Osteocyte (in vitro differentiated cells): ENCODE data around the gene SOHLH1. TPM values are rescaled to one million over a fixed set of nuclear protein-coding genes. Genes with fewer than 3 reads are reported as not detected.

Experiments used
- DNase-seq: peaks from one replicate; pipeline ENCODE4 v3.0.0; 2021; ENCODE audit warnings: mixed read lengths; ENCODE audit not compliant: unreplicated experiment; ENCODE audit errors: extremely low spot score
- H3K27ac Mint-ChIP-seq: one replicate; pipeline ENCODE4 v1.8.0; 2021; ENCODE audit warnings: mild to moderate bottlenecking, mixed read lengths; ENCODE audit not compliant: unreplicated experiment
- H3K27me3 Mint-ChIP-seq: one replicate; pipeline ENCODE4 v1.8.0; 2021; ENCODE audit warnings: mixed read lengths; ENCODE audit not compliant: unreplicated experiment
- H3K36me3 Mint-ChIP-seq: one replicate; pipeline ENCODE4 v1.8.0; 2021; ENCODE audit warnings: mixed read lengths; ENCODE audit not compliant: unreplicated experiment
- H3K4me1 Mint-ChIP-seq: one replicate; pipeline ENCODE4 v1.8.0; 2021; ENCODE audit warnings: mixed read lengths; ENCODE audit not compliant: unreplicated experiment
- H3K4me3 Mint-ChIP-seq: one replicate; pipeline ENCODE4 v1.8.0; 2021; ENCODE audit warnings: mild to moderate bottlenecking, moderate library complexity, mixed read lengths; ENCODE audit not compliant: unreplicated experiment
- H3K9me3 Mint-ChIP-seq: one replicate; pipeline ENCODE4 v1.8.0; 2021; ENCODE audit warnings: mixed read lengths; ENCODE audit not compliant: unreplicated experiment
- CTCF ChIP-seq: fragments of 200-600 bp; sonication (generic); IDR thresholded peaks from 2 replicates; pipeline ENCODE4 v1.5.0; 2021; ENCODE audit warnings: antibody characterized with exemption, mild to moderate bottlenecking, moderate library complexity
- total RNA-seq: library from RNA; stranded (reverse); gene quantifications from 2 replicates; pipeline ENCODE4 v1.2.1, GENCODE V29; 2021

The SOHLH1 gene
- total RNA-seq, 1 donor from 2014 or later, result not detected

- Mint-ChIP-seq H3K27ac (no peak overlapping the region), H3K9me3 (no peaks in the 10 kb centered on the region), H3K36me3 (no peaks in the 10 kb centered on the region), H3K4me1 (no peaks in the 10 kb centered on the region), H3K27me3 (no peaks in the 10 kb centered on the region), H3K4me3 (no peak overlapping the region)
- no peak for DNase-seq
- TF ChIP-seq CTCF, result no peak
Measured at GRCh38 chr9:135697226-135697625, 2.1 kb downstream of the SOHLH1 start.

GRCh38 chr9:135696446-135696845, 2.8 kb downstream of the SOHLH1 start:
- no peaks in the 10 kb centered on the region for H3K27me3 Mint-ChIP-seq
- H3K36me3 Mint-ChIP-seq, result no peaks in the 10 kb centered on the region
- DNase-seq, result no peak
- TF ChIP-seq CTCF, result no peak
- H3K4me3 Mint-ChIP-seq, result no peak overlapping the region
- no peaks in the 10 kb centered on the region for H3K4me1 Mint-ChIP-seq
- H3K9me3 Mint-ChIP-seq, result no peaks in the 10 kb centered on the region
- H3K27ac Mint-ChIP-seq, result no peak overlapping the region

GRCh38 chr9:135695642-135696041, 3.6 kb downstream of the SOHLH1 start:
- Mint-ChIP-seq H3K9me3 (no peaks in the 10 kb centered on the region), H3K36me3 (no peaks in the 10 kb centered on the region), H3K4me3 (no peak overlapping the region), H3K4me1 (no peaks in the 10 kb centered on the region), H3K27me3 (no peaks in the 10 kb centered on the region), H3K27ac (no peak overlapping the region)
- no peak for TF ChIP-seq CTCF
- DNase-seq, result no peak

GRCh38 chr9:135695036-135695435, 4.2 kb downstream of the SOHLH1 start:
- H3K4me1 Mint-ChIP-seq, result no peaks in the 10 kb centered on the region

GRCh38 chr9:135694414-135694813, 4.9 kb downstream of the SOHLH1 start:
- no peaks in the 10 kb centered on the region for H3K9me3 Mint-ChIP-seq
- no peak overlapping the region for H3K4me3 Mint-ChIP-seq
- no peaks in the 10 kb centered on the region for H3K27me3 Mint-ChIP-seq
- no peaks in the 10 kb centered on the region for H3K36me3 Mint-ChIP-seq
- no peak for TF ChIP-seq CTCF
- H3K27ac Mint-ChIP-seq, result no peak overlapping the region
- DNase-seq, result no peak
- no peaks in the 10 kb centered on the region for H3K4me1 Mint-ChIP-seq

More at GRCh38 chr9:135695036-135695435, 4.2 kb downstream of the SOHLH1 start:
- TF ChIP-seq CTCF, result no peak
- H3K9me3 Mint-ChIP-seq, result no peaks in the 10 kb centered on the region
- H3K4me3 Mint-ChIP-seq, result no peak overlapping the region
- H3K27me3 Mint-ChIP-seq, result no peaks in the 10 kb centered on the region
- no peak for DNase-seq
- no peaks in the 10 kb centered on the region for H3K36me3 Mint-ChIP-seq
- no peak overlapping the region for H3K27ac Mint-ChIP-seq
